ENCODE results near the gene PTTG1IP.

DNA sequence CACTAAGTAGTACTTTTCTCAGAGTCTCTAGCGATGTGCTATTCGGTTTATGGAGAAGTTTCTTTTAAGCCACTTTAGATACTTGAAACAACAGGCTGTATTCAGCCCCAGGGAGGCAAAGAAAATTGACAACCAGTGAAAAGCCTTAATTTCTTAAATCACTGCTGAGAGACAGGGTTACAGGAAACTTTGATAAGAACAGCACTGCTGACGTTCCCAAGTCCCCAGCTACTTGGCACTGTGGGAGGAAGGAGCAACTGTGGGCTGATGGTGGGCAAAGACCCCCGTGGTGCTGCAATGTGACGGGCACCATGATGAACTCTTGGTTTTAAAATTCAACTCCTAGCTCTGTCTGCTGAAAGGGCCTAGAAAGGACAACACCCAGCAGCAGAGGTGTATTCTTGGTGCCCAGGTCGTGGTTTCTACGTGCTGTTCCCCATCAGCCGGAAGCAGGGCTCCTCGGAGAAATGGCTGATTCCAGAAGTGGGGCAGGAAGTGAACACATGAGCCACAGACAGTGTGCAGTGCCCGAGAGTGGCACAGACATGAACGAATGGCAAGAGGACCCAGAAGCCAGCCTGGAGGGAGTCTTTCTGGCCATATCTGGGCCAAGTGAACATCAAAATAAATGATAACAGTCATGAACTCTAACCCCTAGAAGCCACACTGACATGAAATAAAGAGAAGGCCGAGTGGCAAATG, 5.3 kb downstream of the PTTG1IP start:
- TF ChIP-seq, protein P1, sequence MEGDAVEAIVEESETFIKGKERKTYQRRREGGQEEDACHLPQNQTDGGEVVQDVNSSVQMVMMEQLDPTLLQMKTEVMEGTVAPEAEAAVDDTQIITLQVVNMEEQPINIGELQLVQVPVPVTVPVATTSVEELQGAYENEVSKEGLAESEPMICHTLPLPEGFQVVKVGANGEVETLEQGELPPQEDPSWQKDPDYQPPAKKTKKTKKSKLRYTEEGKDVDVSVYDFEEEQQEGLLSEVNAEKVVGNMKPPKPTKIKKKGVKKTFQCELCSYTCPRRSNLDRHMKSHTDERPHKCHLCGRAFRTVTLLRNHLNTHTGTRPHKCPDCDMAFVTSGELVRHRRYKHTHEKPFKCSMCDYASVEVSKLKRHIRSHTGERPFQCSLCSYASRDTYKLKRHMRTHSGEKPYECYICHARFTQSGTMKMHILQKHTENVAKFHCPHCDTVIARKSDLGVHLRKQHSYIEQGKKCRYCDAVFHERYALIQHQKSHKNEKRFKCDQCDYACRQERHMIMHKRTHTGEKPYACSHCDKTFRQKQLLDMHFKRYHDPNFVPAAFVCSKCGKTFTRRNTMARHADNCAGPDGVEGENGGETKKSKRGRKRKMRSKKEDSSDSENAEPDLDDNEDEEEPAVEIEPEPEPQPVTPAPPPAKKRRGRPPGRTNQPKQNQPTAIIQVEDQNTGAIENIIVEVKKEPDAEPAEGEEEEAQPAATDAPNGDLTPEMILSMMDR (IDR thresholded peaks at IDR 0.05; ENCODE audit: low read depth, low read length) = no peak
- TF ChIP-seq POLR2A (IDR thresholded peaks at IDR 0.05; ENCODE audit: extremely low read depth, insufficient read length) = no peak
